ENCODE results near the gene ANKRD6. TPM values are rescaled to one million over a fixed set of nuclear protein-coding genes. Genes with fewer than 3 reads are reported as not detected.
"Not testable (repeated sequence)": the region's sequence is repeated elsewhere in the genome, so short reads cannot be mapped to it uniquely, and the experiment has no call there.

ANKRD6 gene
- total RNA-seq, 2 experiments from 2014 or later, result 3.9 to 4.7 TPM

DNA sequence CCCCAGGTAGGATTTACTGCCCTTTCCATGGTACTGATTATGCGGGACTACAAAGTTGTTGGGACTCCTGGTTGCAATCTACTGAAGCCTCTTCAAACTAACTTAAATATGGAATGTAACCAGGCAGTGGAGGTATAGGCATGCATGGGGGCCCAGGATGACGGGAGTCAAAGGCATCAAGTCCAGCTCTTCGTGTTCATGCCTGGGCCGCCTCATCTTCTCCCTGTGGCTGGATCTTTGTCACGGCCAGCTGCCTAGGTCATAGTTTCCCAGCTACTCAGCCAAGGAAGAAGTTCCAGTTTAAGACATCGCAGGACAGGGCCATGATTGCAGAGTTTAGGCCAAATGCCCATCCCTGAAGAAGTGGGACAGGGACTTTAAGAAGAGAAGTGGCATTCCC is 185.1 kb downstream of the ANKRD6 start:
- CTCF ChIA-PET, result interaction anchor here (0.6 to 1.0 kb wide), 2 partner anchors 186 to 542 kb away, joined by 3 to 4 read pairs; no protein-coding TSS in a partner anchor
- POLR2A ChIA-PET, result no interaction called here

DNA sequence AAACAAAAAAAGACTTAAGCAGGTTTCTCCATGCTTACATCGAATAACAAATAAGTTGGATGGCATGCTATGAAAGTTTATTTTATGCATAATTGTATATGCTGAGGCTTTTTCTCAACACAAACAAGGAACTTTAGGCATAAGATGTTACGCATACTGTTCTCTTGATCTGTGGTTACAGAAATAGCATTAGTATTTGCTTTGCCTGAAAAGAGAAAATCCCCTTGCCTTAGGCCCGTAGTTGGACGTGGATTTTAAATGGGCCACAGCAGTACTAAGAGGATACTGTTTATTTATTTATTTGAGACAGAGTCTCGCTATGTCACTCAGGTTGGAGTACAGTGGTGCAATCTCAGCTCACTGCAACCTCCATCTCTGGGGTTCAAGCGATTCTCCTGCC is 186.6 kb downstream of the ANKRD6 start:
- ChIA-PET POLR2A (no interaction called here), CTCF (no interaction called here)

DNA sequence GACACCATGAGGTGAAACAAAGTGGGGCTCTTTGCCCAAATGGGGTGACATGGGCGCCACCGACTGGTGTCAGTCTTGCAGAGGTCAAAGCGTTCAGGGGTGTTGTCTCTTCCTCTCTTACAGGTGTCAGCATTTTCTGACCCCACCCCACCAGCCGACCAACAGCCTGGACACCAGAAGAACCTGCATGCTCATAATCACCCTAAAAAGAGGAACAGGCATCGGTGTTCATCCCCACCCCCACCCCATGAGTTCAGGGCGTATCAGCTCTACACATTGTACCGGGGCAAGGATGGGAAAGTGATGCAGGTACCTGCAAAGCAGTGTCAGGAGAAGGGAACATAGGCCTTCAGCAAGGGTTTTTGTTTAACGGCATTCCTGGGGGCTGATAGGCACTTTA is 190.8 kb downstream of the ANKRD6 start:
- ChIA-PET CTCF (interaction anchor here (0.6 kb wide), 1 partner anchor 123 kb away, joined by 4 read pairs; no protein-coding TSS in a partner anchor), POLR2A (no interaction called here)

DNA sequence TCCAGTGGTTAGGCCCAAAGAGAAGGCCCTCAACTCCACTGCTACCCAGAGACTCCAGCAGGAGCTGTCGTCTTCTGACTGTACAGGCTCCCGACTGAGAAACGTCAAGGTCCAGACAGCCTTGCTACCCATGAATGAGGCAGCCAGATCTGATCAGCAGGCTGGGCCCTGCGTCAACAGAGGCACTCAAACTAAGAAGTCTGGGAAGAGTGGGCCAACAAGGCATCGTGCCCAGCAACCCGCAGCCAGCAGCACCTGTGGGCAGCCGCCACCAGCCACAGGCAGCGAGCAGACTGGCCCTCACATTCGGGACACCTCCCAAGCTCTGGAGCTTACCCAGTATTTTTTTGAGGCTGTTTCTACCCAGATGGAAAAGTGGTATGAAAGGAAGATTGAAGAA is 197.5 kb downstream of the ANKRD6 start:
- POLR2A ChIA-PET, result no interaction called here
- CTCF ChIA-PET, result interaction anchor here (0.5 kb wide), 1 partner anchor 172 kb away, joined by 3 read pairs; no protein-coding TSS in a partner anchor

DNA sequence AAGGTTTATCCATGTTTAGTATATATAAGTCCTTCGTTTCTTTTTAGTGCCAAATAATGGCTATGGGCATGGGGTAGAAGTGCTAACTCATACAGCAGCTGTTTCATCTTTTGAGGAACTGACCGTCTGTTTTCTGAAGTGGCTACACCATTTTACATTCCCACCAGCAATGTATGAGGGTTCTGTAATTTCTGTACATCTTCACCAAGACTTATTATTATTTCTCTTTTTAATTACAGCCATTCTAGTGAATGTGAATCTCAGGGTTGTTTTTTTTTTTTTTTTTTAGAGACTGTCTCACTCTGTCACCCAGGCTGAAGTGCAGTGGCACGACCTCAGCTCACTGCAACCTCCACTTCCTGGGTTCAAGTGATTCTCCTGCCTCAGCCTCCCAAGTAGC is 203.5 kb downstream of the ANKRD6 start:
- CTCF ChIA-PET, POLR2A ChIA-PET: not testable (repeated sequence)

DNA sequence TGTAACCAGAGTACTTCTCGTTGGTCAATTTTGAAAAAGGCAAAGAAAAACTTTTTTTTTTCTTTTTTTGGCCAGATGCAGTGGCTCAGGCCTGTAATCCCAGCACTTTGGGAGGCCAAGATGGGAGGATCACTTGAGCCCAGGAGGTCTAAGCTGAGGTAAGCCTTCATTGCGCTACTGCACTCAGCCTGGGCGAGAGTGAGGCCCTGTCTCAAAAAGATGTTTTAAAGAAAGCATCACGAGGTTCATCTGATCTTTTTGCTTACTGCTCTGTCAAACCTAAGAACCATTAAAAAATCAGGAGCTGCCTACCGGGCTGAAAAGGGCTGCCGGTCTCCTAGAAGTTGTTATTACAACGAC is 205.0 kb downstream of the ANKRD6 start:
- POLR2A ChIA-PET, result interaction anchor here (0.6 to 1.8 kb wide), 4 partner anchors 97 to 231 kb away, joined by 3 to 4 read pairs (median 4); partner anchors contain the start of genes CASP8AP2 and MDN1
- CTCF ChIA-PET, result interaction anchor here (2.9 kb wide), 1 partner anchor 206 kb away, joined by 11 read pairs; the partner anchor contains the start of gene ANKRD6

DNA sequence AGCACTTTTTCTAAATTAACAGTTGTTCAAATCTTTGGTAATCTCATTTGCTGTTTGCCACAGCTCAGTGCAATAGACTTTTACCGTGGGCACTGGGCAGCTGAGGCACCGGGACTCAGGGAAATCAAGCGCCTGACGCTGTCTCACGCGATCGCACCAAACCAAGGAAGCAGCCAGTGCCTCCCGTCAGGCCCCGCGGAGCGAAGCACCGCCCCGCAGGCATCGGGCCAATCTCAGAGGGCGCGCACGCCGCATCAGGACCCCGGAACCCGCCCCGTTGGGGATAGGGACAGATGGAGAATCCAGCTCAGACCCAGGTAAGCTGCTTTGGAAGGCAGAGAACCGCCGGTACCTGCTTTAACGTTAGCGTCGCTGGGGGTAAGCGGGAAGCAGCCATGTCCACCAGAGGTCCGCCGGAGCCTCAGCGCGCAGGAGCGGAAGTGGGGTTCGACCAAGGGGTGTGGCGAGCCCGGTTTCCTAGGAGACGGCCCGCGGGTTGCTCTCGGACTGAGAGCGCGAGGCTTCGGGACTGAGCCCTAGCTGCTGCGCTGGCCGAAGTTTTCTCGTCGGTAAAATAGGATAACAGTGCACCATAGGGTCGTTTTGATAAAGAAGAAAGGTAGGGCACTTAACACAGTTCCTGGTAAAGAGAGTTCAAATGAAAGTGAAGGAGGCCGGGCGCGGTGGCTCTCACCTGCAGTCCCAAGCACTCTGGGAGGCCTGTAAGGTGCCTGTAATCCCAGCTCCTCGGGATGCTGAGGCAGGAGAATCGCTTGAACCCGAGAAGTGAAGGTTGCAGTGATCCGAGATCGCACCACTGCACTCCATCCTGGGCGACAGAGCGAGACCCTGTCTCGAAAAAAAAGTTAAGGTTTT is 205.6 kb downstream of the ANKRD6 start, which contains the start of gene LYRM2:
Gene LYRM2, minus strand, starts transcription at position 428 of the 876 bp plus-strand sequence. Its CDS starts 31 bp downstream, at position 397.
- POLR2A ChIA-PET, result interaction anchor here (0.6 to 1.8 kb wide), 6 partner anchors 10 to 231 kb away, joined by 3 to 7 read pairs (median 4); partner anchors contain the start of genes CASP8AP2 and MDN1
- CTCF ChIA-PET, result interaction anchor here (1.0 to 2.9 kb wide), 2 partner anchors 10 to 207 kb away, joined by 3 to 11 read pairs; partner anchors contain the start of gene ANKRD6

DNA sequence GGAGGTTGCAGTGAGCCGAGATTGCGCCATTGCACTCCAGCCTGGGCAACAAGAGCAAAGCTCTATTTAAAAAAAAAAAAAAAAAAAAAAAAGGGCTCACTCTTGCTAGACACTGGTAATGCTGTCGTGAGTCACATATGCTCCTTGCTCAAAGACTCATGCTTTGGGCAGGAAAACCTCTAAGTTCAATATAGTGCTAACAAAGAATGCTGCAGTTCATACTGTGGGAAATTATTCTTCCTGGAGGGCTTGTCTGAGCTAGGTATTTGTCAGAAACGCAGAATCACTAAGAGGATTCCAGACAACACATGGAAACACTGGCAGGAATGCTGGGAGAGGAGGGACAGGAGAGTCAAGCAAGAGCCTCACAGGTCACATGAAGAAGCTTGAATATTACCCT is 207.9 kb downstream of the ANKRD6 start:
- CTCF ChIA-PET, result no interaction called here
- POLR2A ChIA-PET, result interaction anchor here (0.6 kb wide), 3 partner anchors 13 to 230 kb away, joined by 3 to 6 read pairs (median 4); no protein-coding TSS in a partner anchor

DNA sequence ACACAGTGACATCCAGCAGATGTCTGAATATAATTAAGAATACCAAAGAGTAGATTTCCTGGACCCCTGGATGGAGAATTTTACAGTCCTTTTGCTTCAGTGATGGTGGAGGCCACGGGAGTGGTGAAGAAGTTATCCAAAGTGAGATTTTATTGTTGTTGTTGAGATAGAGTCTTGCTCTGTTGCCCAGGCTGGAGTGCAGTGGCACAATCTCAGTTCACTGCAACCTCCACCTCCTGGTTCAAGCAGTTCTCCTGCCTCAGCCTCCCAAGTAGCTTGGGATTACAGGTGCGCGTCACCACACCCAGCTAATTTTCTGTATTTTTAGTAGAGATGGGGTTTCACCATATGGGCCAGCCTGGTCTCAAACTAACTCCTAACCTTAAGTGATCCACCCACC is 208.6 kb downstream of the ANKRD6 start:
- CTCF ChIA-PET, POLR2A ChIA-PET: not testable (repeated sequence)

DNA sequence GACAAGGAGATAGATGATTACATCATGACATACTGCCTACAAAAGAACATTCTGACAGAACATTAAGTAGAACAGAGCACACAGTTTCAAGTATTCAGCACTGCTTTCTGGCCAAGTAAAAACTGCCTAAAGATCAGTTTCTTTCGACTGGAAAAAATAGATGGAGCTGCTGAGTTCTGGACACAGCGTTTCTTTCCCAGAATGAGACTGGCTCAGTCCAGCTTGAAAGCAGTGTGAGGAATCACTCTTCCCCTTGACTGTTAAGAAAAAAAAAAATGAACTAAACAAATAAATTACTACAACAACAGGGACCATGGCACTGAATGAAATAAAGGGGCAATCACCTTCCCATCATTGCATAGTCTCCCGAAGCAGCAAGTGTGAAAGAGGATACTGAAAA is 210.0 kb downstream of the ANKRD6 start:
- POLR2A ChIA-PET, result interaction anchor here (0.6 kb wide), 1 partner anchor 292 kb away, joined by 3 read pairs; no protein-coding TSS in a partner anchor
- CTCF ChIA-PET, result no interaction called here

DNA sequence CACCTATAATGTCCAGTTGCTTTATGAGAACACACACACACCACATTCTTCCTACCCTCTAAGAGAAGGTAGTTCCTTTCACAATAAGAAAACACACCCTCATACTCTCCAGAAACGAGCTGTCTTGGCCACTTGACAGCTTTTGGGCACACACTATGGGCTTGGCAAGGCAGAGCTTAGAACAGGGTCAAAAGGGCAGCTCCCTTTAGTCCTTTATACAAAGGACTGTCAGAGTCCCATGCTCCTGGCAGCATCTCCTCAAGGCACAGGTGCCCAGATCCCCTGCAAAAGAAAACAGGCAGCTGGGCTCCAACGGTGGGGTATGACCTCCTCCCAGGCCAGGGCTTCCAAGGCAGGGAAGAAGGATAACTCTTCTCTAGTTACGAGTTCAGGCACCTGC is 210.5 kb downstream of the ANKRD6 start:
- ChIA-PET CTCF (no interaction called here), POLR2A (interaction anchor here (0.6 kb wide), 1 partner anchor 293 kb away, joined by 3 read pairs; no protein-coding TSS in a partner anchor)

DNA sequence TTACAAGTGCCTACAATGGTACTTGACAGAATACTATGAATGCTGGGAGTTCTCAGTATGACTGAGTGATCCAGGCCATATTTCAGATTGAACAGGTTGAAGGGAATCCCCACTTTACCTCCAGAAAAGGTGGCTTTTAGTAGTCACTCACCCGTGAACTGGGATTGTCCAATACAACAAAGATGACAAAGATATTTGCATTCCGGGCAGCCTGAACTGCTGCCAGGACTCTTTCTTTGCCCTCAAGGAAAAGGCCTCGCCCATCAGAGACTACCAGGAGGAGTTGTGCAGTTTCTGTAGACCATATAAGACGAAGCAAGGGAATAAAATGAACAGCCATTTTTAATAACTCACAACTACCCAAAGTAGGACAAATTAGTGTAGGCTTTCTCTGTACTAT is 211.9 kb downstream of the ANKRD6 start:
- CTCF ChIA-PET, result no interaction called here
- POLR2A ChIA-PET, result no interaction called here

DNA sequence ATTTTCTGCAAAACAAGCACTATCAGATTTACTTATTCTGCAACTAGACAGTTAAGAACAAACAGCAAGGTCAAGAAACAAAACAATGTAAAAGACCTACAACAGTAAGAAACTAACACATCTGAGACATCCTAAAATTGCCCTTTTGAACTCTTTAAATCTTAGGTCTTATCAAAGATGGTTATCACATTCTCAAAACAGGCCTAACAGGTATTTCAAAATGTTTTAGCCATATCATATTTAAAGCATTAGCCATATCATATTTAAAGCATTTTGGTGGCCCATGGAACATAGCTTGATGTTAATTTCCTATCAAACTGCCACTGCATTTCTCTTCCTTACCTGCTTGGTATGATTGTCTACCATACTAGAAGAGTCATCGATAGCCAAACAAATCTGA is 216.7 kb downstream of the ANKRD6 start:
- ChIA-PET CTCF (no interaction called here), POLR2A (no interaction called here)

DNA sequence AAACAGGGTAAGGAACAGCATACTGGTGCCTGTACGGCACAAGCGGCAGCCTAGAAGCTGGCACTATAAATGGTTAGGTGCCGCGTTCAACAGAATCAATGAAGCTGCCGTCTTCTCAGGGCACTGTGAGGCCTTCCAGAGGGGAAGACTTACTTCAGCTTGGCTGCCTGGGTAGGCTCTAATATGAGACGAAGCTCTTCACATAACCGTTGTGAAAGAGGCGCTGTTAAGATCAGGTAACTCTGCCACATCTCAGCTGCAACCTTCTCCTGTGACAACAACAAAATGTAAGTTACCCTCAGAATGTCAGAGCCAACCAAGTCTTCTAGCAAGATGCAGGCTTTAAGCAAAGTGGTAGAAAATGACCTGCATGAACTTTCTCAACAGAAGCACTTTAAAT is 217.6 kb downstream of the ANKRD6 start:
- POLR2A ChIA-PET, result interaction anchor here (0.7 kb wide), 1 partner anchor 218 kb away, joined by 5 read pairs; no protein-coding TSS in a partner anchor
- CTCF ChIA-PET, result interaction anchor here (0.5 kb wide), 1 partner anchor 270 kb away, joined by 3 read pairs; no protein-coding TSS in a partner anchor

DNA sequence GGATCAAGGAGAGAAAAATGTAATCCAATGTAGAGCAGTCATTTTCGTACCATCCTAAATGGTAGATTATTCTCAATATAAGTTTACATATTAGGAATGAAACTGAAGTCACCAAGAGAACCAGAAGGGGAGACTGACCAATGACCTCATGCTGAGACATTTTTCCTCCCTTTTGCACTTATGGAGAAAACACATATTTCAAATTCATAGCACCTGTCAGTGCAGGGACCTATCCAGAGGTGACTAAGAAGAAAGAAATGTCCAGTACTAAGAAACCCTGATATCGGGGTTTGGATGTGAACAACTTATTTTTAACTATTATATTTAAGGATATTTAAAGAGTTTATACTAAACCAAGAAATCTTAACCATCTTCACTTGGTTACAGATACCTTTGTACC is 222.2 kb downstream of the ANKRD6 start:
- ChIA-PET POLR2A (no interaction called here), CTCF (no interaction called here)

DNA sequence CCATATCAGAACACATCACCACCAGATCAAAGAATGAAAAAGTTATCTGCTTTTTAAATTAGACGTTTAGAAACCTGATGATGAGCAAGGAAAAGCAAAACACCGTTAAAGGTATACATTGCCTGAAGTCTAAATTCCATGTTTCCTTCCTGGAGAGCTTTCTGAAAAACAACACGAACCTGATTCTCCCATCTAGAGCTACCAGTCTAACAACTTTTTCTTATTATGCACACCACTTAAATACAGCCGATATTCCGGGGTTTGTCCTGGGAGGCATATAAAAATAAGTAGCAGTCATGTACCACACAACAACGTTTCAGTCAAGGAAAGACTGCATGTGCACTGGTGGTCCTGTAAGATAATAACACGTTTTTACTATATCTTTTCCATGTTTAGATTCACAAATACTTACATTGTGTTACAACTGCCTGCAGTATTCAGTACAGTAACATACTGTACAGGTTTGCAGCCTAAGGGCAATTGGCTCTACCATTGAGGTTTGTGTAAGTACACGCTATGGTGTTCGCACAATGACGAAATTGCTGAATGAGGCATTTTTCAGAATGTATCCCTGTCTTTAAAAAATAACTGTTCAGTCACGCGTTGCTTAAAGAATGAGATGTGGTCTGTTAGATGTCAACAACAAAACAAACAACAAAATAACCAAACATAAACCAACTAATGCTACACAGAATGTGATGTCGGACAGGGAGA is 224.7 kb downstream of the ANKRD6 start:
- ChIA-PET POLR2A (no interaction called here), CTCF (interaction anchor here (0.6 kb wide), 1 partner anchor 216 kb away, joined by 4 read pairs; no protein-coding TSS in a partner anchor)

DNA sequence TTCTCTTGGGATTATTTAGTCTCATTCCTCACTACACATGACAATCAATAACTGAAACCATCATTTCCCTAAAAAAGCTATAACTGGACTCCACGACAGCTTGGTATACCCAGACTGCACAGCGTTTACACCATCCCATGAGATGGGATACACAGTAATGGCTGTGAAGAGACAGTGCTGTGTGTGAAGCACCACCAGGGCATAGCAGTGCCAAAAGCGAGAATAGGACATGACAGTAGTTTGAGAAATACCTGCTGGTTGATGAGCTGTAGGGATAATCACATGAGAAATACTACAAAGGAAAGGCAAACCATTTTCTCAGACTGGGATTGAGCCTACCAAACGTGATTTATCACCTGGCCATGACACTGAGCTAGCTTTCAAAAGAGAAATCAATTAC is 228.0 kb downstream of the ANKRD6 start:
- CTCF ChIA-PET, result no interaction called here
- POLR2A ChIA-PET, result no interaction called here

DNA sequence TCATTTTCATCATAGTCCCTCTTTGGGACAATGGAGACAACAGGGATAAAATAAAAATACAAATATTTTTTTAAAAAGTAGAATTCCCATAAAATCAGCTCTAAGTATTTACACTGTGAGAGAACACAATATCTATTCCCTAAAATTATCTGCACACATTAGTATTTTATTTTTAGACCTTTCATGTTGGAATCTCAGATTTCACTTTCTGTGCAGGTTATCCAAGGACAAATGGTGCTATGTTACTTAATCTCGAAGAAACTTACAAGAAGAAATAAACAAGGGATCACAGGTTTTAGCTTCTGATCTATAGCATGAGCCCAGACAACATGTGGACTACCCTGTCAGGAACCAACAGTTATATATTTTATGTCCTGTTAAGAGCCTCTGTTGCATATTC is 228.6 kb downstream of the ANKRD6 start:
- POLR2A ChIA-PET, result no interaction called here

DNA sequence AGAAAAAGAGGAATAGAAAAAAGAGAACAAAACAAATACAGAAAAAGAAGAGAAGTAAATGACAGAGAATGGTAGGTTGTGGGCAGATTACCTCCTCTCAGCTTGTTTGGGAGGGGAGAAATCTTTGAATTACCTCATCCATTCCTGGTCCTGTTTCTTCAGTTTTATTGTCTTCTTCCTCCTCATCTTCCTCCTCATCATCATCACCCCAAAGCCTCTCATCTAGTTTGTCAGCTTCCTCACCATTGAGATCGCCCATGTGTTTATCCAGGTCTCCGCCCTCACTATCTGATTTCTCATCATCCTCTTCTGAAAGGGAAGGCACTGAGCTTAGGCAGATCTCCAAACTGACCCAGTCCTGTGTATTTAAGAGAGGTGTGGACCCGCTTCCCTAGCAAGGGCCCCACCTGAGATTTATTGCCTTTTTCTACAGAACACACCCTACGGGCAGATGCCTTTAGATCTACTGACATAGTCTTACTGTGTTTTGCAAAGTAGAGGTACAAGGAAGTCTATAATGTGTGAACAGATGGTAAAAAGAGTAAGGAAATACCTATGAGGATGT is 229.8 kb downstream of the ANKRD6 start:
- ChIA-PET POLR2A (no interaction called here), CTCF (no interaction called here)

More for the DNA sequence above, 228.6 kb downstream of the ANKRD6 start:
- CTCF ChIA-PET, result no interaction called here

Measured in activated CD8-positive, alpha-beta memory T cell treated with anti-CD3 and anti-CD28 coated beads for 36 hours (primary cell).